GM18909 (cell line): ENCODE measurements around the gene IMPACT.

Experiments
- ATAC-seq: cut with Tn5 transposase; IDR thresholded peaks from one replicate; pipeline ENCODE4 v1.9.1; 2021; ENCODE audit warnings: mild to moderate bottlenecking; ENCODE audit not compliant: unreplicated experiment, poor library complexity

The IMPACT gene

GRCh38 chr18:24417480-24417879 lies 9.0 kb upstream of the IMPACT start:
- ATAC-seq = no peak

GRCh38 chr18:24420551-24420950 lies 5.9 kb upstream of the IMPACT start:
- no peak for ATAC-seq

- ATAC-seq = no peak
Measured at GRCh38 chr18:24421831-24422230, 4.6 kb upstream of the IMPACT start.

GRCh38 chr18:24426073-24426397 lies 435 bp upstream of the IMPACT start:
- ATAC-seq = no peak

DNA sequence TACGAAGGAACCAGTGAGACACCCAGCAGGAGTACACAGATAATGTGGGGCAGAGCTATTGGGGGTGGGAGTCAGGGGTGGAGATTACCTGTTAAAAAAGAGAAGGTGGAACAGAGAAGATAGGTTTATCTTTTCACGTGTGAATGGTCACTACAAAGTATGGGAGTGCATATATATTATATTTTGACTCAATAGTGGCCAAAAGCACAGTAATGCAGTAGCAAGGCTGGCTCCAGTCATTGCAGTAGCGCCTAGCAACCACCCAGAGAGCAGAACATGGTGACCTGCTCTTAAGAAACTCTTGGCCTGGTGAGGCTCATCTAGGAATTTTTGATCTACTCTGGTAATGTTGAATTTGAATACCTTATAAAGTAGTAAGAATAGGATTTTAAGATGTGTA lies 1.0 kb downstream of the IMPACT start:
- ATAC-seq = no peak

DNA sequence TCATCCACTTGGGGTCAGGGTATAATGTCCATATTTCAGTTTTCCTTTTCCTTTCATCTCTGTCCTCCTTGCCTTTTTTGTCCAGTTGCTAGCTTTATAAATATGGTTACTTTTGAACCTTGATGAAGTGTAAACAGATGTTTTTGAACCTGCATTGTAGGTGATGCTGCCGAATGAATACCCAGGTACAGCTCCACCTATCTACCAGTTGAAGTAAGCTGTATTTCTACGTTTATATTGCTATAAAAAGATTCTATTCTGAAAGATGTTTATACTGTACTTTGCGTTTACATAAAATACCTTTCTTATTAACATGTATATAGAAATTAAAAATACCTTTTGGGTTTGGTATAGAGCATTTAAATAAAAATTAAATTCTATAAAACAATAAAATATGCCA lies 2.2 kb downstream of the IMPACT start:
- no peak for ATAC-seq

GRCh38 chr18:24429188-24429587 lies 2.7 kb downstream of the IMPACT start:
- ATAC-seq = no peak

DNA sequence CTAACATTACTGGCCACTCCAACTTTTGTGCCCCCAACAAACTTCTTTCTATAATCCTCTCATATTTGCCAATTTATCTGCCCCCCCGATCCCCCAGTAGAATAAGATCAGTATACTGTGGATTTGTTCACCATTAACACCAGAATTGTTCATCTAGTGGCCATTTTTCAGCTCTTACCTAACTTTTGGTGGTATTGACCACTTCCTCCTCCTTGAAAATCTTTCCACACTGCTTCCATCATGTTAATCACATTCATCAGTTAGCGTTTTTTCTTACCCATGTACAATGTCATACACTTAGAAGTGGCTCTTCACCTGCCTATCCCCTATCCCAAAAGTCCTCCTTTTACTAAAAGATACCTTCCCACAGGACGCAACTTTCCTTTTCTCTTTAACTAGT lies 6.1 kb downstream of the IMPACT start:
- no peak for ATAC-seq

DNA sequence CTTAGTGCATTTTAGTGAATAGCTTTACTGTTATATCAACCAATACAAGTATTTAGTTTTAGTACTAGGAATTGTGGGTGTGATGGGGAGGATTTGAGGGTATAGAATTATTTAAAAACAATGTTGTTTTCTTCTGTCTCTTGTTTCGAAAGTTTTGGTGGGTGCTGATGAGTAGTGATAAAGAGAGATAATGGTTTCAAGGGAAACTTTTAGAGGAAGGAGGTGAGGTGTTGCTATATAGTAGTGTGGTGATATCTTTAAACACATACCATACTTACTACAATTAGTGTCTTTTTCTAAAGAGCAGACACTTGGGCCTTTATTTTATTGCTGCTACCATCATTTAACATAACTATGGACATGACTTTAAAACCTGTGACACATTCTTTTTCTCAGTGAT lies 10.5 kb downstream of the IMPACT start:
- ATAC-seq = no peak

DNA sequence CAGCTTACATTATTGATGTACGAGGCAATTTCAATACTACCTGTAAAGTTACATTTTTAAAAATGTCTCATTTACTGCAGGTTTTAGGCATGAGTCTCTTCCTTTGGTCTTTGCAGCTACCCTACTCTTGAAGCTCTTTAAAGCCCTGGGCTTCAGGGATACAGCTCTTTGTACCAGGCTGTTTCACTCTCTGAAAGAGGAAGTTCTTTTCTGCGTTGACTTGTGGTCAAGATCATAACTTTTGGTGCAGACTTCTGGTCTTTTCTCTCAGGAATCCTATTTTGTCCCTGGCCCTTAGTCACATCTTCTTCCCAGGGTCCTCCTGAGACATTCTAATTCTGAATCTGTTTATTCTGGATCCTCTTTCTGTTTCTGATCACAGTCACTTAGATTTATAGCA lies 17.4 kb downstream of the IMPACT start:
- peak; percentile 84 for ATAC-seq

DNA sequence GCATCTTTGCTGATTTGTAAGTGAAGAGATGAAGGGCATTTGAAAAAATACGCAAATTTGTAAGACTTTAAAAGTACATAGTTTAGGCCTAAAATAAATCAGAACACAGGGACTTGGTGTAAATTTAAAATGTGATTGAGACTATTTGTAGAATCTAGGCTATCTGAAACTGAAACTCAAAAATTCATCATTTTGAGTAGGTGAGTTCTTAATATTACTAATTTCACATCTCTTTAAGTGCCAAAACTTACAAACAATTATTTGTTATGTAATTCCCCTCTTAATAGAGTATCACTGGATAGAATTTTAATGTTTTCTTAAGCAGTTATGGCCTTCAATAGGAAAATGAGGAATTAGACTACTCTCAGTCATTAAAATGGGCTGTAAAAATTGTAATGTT lies 20.0 kb downstream of the IMPACT start:
- ATAC-seq = peak; percentile 66

- ATAC-seq = no peak
Measured at GRCh38 chr18:24446953-24447538, 20.6 kb downstream of the IMPACT start.

DNA sequence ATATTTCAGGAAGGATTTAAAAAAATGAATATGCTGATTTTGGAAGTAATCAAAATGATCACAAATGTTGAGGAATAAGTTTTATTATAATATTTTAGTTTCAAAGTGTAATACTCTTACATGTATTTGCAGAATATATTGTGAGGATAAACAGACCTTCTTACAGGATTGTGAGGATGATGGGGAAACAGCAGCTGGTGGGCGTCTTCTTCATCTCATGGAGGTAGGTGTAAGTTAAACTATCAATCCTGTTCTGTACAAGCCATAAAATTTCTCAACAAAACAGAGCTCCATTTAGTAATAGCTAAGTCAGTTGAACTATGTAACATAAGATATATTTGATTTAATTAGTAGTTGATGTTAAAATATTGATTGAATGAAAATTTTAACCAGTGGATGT lies 21.5 kb downstream of the IMPACT start:
- no peak for ATAC-seq

GRCh38 chr18:24456549-24456948 lies 30.1 kb downstream of the IMPACT start:
- ATAC-seq = peak; percentile 86

GRCh38 chr18:24459772-24460171 lies 33.3 kb downstream of the IMPACT start:
- no peak for ATAC-seq

- ATAC-seq = no peak
Measured at GRCh38 chr18:24460388-24460787, 33.9 kb downstream of the IMPACT start, which contains the start of gene HRH4. Gene HRH4, plus strand, starts transcription at chr18:24460637. Its CDS starts 92 bp downstream, at chr18:24460729.

GRCh38 chr18:24461996-24462395 lies 35.5 kb downstream of the IMPACT start:
- no peak for ATAC-seq

DNA sequence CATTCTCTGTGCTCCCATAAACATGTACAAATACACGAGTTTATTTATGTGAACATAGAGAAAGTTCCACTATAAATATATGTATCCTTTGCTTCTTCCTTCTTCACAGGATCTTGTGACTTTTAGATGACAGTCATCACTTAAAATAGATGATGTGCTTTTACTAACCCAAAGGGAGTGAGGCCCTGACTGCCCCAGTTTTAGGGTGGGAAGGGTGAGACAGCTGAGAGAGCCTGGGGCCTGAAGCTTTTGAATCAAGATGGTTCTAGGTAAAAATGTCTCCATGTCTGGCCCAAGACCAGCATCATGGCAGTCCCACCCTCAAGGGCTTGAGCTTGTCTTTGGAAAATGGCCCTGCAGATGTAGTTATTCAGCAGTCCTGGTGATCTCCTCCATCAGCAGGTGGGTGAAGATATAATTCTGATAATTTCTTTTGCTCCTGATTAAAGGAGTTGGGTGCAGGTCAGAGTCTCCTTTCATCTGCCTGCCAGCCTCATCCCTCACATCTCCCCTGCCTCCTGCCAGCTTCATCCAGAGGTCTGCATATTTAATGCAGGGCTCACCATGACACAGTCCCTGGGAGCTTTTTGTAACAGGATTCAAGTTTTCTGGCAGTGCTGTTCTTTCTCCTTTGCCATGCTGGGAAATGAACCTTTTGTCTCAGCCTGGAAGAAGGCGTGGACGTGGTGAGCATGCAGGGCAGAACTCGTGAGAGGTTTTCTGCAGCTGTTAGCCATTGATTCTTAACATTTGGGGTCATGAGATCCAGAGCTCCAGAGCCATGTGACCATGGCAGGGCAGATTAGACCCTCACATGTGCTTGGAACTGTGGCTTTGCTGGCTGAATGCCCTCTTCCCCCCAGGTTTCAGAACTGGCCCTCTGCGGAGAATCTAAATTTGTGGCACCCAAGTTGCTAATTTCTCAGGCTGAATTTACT lies 36.6 kb downstream of the IMPACT start:
- no peak for ATAC-seq

GRCh38 chr18:24465486-24465885 lies 39.0 kb downstream of the IMPACT start:
- ATAC-seq = no peak

DNA sequence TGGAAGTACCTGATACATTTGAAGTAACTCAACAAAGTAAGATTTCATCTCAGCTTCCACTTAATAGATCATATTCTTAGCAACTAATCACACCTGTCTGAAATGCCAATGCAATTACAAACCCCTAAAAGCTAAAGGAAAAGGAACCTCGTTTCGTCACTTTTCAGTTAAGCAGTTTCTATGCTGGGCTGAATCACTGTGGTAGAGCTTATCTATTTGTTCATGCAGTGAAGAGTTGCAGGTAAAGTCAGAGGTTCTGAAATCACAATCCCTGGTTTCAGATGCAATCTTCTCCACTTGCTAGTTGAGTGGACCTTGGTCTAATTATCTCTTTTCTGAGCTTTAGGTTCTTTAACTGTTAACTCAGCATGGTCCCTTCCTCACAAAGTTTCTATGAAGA lies 40.3 kb downstream of the IMPACT start:
- ATAC-seq = no peak

DNA sequence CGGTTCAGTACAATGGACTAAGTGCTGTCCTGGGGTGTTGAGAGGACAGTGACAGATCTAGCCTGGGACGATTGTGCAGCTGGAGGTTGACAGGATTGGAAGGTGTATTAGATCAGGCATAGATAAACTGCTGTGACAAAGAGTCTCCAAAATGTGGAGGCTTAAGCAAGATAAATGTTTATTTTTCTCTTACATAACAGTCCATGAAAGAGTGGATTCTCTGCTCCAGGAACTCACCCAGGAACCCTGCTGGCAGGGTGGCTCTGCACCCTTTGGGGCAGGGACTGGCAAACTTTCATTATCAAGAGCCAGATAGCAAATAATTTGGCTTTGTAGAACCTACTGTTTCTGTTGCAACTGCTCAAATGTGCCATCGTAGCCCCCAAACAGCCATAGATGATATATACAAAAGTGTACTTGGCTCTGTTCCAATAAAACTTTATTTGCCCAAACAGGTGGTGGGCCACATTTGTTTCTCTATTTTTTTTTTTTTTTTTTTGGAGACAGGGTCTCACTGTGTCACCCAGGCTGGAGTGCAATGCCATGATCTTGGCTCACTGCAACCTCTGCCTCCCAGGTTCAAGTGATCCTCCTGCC lies 43.6 kb downstream of the IMPACT start:
- ATAC-seq = no peak
